GM19351 (cell line): Measurements from ENCODE around the gene BCL2L12.
"Not testable (repeated sequence)": the region's sequence is repeated elsewhere in the genome, so short reads cannot be mapped to it uniquely, and the experiment has no call there.

Experiments
- ATAC-seq: cut with Tn5 transposase; IDR thresholded peaks from one replicate; pipeline ENCODE4 v1.9.1; 2021; ENCODE audit warnings: mild to moderate bottlenecking, moderate library complexity; ENCODE audit not compliant: unreplicated experiment

The BCL2L12 gene

GRCh38 chr19:49704888-49705642 is 39.3 kb downstream of the BCL2L12 start:
- no peak for ATAC-seq

GRCh38 chr19:49705919-49706318 is 40.2 kb downstream of the BCL2L12 start:
- no peak for ATAC-seq

- ATAC-seq = no peak
Measured at GRCh38 chr19:49710372-49710951, 44.7 kb downstream of the BCL2L12 start.

GRCh38 chr19:49712397-49712859 is 46.7 kb downstream of the BCL2L12 start:
- ATAC-seq = no peak

GRCh38 chr19:49713236-49713845 is 47.6 kb downstream of the BCL2L12 start:
- ATAC-seq = no peak

GRCh38 chr19:49716154-49716553 is 50.4 kb downstream of the BCL2L12 start:
- no peak for ATAC-seq

- ATAC-seq = no peak
Measured at GRCh38 chr19:49718511-49718910, 52.8 kb downstream of the BCL2L12 start.

- ATAC-seq = no peak
Measured at GRCh38 chr19:49718991-49719390, 53.3 kb downstream of the BCL2L12 start.

- ATAC-seq = not testable (repeated sequence)
Measured at GRCh38 chr19:49719420-49719819, 53.7 kb downstream of the BCL2L12 start.
